Measurements from ENCODE around the gene EPSTI1.
"Not testable (repeated sequence)": the region's sequence is repeated elsewhere in the genome, so short reads cannot be mapped to it uniquely, and the experiment has no call there.

EPSTI1 gene

DNA sequence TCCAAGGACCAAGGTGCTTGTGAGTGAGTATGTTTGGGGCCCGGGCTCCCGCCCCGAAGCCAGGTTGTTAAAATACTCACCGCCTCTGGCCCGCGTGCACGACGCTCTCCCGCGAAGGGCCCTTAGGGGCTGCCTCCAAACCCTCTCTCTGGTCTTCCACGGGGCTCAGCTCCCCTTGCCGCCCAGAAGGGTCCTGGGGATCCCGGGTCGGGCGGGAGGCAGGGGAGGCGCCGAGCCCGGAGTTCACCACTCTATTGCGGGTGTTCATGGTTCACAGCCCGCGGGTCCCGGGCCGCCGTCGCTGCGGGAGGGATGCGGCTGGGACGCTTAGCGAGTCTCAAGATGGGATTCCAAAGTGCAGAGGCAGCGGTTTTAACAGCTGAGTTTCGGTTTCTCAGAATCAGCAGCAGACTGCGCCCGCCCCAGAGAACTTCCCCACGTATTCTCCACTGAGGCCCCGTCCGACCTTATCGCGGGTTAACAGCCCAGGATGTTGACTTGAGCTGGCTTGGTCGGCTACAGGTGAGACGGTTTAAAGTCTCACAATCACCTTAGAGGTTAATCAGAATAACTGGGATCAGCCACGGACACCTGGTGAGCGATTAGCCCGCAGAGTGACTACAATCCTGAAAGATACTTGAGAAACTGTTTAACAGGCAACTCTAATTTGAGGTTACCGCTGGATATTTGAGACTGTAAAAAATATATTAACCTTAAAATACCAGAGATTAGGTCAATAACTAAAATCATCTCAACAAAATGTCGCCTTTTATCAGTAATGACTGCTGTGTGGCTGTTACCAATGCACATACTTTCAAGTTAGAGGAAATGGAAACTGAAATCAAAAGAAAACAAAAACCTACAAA lies at the start of gene EPSTI1:
TSS of gene EPSTI1 (minus strand) at position 344 of the 866 bp plus-strand sequence. CDS start at position 268, 76 bp downstream.
- peak; percentile 73 for DNase-seq

DNA sequence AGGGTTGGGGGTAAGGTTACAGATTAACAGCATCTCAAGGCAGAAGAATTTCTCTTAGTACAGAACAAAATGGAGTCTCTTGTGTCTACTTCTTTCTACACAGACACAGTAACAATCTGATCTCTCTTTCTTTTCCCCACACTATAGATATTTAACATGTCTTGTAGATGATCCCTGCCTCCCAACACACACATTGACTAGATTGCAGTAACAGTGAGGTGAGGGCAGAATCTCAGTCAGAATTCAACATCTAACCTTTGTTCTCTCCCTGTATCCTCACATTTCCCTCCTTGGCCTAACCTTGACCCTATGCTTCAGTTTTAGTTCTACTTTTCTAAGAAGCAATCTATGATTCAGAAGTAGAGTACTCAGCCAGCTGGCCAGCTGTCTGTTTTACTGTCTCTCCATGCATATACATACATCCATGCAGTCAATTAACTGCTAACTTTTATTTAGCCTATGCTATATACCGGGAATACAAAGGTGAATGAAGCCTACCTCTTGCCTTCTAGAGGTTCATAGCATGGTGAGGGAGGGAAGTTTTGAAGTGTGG lies 49.4 kb upstream of the EPSTI1 start:
- no peak for DNase-seq

- DNase-seq = not testable (repeated sequence)
Observed at GRCh38 chr13:43040581-43041368, 48.7 kb upstream of the EPSTI1 start.

DNA sequence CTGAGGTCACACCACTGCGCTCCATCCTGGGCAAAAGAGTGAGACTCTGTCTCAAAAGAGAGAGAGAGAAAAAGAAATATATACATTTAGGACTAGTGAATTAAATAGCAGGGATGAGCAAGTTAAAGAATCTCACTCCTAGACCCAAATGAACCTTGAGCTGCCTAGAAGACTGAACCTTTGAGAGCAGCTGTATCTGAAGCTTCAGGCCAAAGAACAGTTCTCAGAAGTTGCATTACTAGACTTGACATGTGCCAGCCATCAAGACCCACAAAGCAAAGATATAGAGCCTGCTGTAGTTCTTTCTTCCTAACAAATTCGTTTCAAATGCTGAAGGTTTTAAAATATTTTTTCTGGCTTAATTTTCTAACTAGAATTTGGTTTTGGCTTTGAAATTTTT lies 47.9 kb upstream of the EPSTI1 start:
- DNase-seq = no peak

- no peak for DNase-seq
Observed at GRCh38 chr13:43036351-43037250, 44.6 kb upstream of the EPSTI1 start.

DNA sequence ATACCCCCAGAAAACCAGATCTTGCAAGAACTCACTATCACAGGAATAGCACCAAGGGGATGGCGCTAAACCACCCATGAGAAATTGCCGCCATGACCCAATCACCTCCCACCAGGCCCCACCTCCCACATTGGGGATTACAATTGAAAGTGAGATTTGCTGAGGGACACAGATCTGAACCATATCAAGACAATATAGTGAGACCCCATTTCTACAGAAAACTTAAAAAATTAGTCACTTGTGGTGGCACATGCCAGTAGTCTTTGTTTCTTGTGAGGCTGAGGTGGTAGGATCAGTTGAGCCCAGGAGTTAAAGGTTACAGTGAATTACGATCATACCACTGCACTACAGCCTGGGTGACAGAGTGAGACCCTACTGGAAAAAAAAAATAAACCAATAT lies 41.0 kb upstream of the EPSTI1 start:
- DNase-seq = no peak

- DNase-seq = no peak
Observed at GRCh38 chr13:43031881-43032280, 39.8 kb upstream of the EPSTI1 start.

- no peak for DNase-seq
Observed at GRCh38 chr13:43030548-43030947, 38.5 kb upstream of the EPSTI1 start.

DNA sequence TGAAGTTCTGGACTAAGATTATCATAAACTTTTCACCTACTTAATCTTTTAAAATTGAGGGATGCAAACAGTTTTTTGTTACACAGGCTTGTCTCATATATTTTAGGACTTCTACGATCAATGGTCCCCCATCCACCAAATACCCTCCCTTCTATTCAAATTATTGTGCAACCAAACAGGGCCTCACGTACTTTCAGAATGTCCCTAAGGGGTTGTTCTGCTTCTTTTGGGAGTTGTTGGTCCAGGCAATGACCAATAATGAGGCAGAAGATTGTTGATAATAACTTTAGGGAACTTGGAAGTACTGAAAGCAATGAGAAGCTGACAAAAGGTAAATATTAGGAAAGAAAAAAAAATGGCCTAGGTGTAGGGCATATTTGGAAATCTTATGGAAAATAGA lies 34.2 kb upstream of the EPSTI1 start:
- no peak for DNase-seq

GRCh38 chr13:43023289-43023963 lies 31.4 kb upstream of the EPSTI1 start, which contains the start of gene DNAJC15:
DNAJC15 (plus strand) TSS chr13:43023586; CDS start chr13:43023627, 41 bp downstream.
- DNase-seq = peak; percentile 93

DNA sequence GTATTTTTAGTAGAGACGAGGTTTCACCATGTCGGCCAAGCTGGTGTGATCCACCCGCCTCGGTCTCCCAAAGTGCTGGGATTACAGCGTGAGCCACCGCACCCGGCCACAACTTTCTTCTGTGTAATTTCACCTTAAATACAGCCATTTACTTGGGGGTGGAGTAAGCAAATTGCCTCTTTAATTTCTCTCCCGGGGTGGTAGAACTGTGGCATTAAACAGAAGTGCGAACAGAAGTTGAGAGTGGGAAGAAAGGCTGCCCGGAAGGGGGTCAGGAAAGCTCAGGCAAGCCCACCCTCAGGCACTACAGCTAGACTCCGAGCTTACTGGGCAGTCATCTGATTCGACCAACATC lies 30.9 kb upstream of the EPSTI1 start:
- no peak for DNase-seq

- DNase-seq = no peak
Observed at GRCh38 chr13:43021926-43022670, 30.1 kb upstream of the EPSTI1 start.

DNA sequence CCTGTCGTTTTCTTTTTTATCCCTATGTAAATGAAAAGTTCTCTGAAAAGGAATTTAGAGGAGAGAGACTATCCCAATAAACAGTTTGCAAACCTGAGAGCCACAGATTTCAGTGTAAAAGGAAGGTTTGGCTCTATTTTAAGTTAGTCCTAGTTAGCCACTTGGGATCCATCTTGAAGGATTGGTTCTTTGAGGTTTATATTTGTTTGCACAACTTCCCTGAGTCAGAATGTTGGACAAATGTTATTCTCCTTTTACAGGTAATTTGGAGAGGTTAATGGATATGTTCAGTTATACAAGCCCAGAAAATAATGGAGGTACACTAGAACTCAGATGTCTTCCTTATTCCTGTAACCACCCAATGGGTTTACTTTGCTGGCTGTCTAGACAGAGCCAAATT lies 28.8 kb upstream of the EPSTI1 start:
- DNase-seq = no peak

DNA sequence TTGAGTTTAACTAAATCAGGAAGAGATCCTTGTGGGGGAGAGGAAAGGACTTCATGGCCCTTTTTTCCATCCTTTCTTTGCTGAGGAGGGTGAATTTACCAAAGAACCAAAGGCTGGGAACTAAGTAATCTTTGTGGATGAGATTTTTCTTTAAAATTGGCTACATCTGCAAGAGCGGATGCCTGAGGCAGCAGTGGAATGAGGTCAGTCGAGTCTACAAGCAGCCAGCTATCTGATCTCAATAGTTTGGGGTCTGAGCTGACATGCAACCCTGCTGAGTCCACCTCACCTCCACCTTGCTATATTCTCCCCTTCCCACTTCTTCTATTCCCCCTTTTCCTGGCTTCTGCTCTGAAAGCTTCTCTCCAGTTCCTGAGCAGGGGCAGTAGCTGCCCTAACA lies 27.8 kb upstream of the EPSTI1 start:
- no peak for DNase-seq

DNA sequence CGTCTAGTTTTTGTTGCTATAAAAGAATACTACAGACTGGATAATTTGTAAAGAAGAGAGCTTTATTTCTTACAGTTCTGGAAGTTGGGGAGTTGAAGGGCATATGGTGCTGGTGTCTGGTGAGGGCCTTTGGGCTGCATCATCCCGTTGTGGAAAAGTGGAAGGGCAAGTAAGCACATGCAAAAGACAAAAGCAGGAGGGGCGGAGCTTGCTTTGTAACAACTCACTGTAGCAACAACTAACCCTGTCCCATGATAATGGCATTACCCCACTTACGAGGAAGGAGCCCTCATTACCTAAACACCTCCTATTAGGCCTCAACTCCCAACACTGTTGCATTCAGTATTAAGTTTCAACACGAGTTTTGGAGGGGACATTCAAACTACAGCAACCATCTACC lies 24.2 kb upstream of the EPSTI1 start:
- no peak for DNase-seq

- no peak for DNase-seq
Observed at GRCh38 chr13:43014162-43014561, 22.1 kb upstream of the EPSTI1 start.

GRCh38 chr13:43009506-43009905 lies 17.5 kb upstream of the EPSTI1 start:
- DNase-seq = no peak

GRCh38 chr13:43008596-43008995 lies 16.6 kb upstream of the EPSTI1 start:
- no peak for DNase-seq

GRCh38 chr13:43006893-43007631 lies 15.0 kb upstream of the EPSTI1 start:
- no peak for DNase-seq

DNA sequence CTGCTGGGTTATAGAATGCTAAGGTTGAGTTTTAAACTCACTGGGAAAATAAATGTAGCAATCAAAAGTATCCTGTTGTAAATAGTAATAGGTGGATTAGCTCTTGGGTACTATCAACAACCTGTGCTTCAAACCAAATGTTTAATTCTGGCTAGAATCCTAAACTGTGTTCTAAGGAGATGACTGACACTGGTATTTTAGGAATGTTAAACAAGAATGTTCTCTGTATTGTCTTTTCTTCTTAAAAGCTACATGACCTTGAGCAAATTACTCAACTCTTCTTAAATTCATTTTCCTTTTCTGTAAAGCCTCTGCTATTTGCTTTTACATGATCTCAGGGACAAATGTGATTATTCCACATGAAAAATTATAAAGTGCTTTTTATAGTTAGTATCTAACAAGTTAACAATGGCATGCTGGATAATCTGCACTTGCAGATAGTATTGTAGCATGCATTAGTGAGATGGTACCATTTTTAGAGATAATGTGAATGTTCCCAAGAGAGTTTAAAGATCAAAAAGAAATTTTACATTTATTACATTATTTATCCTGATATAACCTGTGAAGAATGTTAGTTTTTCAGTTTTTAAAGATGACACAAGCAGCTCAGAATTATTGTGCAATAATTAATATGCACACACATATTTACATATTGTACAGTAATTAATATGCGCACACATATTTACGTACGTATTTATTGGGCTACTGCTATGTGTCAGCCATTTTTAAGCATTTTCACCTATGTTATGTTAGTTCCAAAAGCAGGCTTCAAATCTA lies 13.6 kb upstream of the EPSTI1 start:
- no peak for DNase-seq

Measured in right forelimb (tissue), 1 donor.